NCI-H446 (cell line): ENCODE data around the gene SCGB1D4.

Experiments used
- DNase-seq, 2 experiments: peaks; one replicate each; lab custom pipeline; 2025; lab: John Stamatoyannopoulos, UW

SCGB1D4 gene

DNA sequence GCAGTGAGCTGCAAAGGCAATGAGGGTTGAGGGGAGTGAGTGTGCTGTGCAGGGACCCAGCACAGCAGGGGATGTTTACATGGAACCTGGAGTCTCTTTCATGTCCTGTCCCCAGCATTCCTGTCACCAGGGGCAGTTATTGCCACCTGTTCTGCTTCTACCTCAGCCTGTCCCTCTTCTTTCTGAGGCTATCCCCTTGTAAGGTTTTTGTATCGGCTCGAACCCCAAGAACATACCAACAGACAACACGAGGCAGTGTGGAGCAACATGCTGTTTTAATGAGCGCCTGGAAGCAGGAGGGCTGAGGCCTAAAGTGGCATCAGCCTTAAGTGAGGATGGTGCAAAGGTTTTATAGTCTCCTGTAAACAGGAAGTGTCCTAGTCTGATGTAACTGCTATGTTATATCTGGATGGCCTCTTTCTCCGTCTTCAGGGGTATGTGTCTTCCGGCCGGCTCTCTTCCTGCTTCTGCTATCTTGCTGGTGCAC is 25.0 kb downstream of the SCGB1D4 start:
- DNase-seq, result no peak

DNA sequence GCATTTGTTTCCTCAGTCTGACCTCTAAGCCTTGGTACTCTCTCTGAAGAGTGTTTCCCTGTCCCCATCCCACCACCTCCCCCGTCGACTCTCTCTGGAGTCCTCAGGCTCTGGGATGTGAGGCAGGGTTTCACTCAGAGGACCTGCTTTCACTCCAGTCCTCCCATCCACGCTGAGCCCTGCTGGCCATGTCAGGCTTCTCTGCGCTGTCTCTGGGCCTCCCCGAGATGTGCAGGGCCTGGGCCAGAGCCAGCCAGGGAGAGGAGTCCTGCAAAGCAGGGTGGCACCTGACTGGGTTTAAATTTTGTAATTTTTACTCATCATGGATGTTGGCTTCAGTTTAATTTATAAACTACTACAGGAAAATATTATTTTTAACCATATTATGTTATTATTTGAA is 25.6 kb downstream of the SCGB1D4 start:
- no peak for DNase-seq

DNA sequence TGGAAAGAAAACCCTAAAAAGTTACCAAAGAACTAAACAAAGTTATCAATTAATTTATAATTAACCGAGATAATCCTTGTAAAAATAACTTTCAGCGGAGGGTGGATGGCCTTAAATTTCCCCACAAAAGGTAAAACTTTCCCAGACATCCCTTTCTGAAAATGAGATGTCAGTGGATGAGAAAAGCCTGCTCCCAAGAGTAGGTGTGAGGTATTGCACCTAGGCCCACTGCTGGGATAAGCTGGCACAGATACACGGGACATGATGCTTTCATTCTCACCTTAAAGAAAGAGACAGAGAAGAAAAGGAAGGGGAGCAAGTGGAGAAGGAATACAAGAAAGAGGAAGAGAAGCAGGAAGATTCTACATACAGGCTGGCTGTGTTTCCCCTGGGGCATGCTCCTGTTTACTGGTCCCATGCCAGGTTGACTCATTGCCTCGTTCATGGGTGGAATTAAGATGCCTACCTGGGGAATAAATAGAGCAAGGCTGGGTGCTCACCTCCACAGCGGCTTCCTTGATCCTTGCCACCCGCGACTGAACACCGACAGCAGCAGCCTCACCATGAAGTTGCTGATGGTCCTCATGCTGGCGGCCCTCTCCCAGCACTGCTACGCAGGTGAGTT is 29.1 kb downstream of the SCGB1D4 start, which contains the start of gene SCGB2A2:
TSS of gene SCGB2A2 (plus strand) at position 505 of the 625 bp plus-strand sequence. CDS start at position 564, 59 bp downstream.
- DNase-seq, result no peak

DNA sequence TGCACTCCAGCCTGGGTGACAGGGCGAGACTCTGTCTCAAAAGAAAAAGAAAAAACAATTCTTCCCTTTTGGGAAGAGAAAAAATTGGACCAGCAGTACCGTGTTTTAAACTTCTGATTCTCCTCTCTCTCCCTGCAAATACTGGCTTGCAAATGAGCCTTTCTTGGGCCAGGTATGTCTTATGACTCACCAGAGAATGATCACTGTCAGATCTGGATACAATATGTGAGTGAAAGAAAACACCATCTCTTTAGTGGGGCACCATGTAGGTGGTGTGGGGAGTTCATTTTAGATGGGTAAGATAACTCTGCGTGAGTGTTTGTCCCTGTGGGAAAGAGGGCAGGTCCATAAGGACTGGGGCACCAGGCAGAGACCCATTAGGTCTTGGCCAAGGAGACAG is 31.3 kb downstream of the SCGB1D4 start:
- DNase-seq, result no peak

DNA sequence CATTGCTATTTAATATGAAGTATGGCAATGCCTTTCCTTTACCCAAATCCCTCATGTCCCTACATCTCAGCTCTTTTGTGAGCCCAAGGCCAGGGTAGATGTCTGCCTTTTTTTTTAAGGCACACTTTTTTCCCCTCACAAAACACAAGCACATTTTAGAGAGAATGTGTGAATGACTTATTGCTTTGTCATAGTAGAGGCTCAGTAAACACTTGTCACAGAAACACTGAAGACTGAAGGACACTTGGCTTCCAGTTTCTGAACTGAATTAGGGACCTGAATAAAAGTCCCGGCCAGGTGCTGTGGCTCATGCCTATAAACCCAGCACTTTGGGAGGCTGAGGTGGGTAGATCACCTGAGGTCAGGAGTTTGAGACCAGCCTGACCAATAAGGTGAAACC is 31.8 kb downstream of the SCGB1D4 start:
- no peak for DNase-seq

DNA sequence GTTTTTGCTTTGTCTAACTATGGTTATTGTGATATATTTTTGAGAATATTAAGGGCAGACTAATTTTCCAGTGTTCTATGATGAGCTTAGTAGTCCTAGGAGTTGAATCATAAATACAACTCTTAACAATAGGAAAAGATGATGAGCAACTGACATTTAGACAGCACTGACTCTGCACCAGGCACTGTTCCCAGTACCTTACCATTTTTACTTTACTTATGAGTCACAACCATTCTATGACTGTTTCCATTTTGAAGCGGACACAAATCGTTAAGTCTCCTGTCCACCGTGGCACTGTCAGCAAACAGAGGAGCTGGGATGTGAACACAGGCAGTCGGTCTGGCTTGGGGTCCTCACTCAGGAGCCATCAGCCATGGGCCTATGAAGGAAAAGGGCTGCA is 32.3 kb downstream of the SCGB1D4 start:
- DNase-seq, result no peak

DNA sequence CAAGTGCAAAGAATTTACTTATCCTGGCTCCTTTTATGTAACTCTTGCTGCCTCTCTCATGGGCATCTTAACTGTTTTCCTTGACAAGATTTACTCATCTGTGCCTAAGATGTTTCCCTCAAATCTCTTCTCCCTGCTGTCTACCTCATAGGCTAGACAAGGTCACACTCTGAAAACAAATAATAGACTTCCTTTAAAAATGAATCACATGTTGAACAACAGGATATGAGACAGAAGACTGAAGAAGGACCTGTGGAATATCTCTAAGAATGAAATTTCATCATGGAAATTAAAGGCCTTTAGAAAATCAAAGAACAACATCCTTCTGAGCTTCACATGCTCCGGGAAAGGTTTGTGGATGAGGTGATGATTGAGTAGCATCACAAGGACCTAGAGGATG is 34.9 kb downstream of the SCGB1D4 start:
- no peak for DNase-seq

DNA sequence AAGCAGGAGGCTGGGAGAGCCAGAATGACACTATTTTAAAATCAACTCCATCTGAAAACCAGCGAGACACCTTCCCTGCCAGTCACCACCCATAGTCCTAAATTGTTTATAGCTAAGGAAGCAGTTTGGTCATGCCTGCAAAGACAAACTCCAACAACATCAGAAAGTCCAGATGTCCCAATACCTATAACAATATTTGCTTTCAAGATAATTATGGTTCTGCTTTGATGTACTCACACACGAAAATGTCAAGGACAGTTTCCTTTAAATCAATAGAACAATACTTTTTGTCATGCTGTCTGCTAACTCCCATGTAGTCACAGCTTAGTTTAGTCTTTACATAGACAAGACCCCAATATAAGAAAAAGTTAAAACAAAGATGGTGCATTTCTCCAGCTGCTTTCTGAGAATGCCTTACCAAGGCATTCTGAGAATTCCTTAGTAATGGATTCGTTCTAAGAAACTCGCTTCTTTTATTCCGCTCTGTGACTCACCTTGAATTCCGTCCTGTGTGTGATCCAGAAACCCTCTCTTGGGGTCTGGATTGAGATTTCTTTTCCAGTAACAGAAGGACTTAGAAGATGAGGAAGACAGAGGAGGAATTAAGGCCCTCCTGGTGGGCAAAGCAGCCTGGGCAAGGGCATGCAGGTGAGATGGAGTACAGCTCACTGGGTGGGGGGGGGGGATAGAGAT is 38.5 kb downstream of the SCGB1D4 start:
- no peak for DNase-seq

DNA sequence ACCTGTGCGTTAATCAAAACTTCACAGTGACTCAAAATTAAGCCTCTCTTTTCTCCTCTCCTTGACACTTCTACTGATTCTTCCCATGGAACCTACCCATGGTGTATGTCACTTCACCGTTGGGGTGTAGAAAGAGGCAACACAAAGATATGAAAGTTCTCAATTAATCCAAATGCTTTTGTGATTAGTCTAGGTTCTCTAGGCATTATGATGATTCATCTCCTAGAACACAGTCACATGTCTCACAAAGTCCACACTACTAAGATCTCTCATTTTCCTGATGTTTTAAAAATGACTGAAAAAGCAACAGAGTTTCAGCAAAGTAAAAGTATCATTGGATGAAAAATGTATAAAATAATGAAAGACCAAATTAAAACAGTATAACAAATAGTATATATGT is 42.6 kb downstream of the SCGB1D4 start:
- DNase-seq, result no peak

DNA sequence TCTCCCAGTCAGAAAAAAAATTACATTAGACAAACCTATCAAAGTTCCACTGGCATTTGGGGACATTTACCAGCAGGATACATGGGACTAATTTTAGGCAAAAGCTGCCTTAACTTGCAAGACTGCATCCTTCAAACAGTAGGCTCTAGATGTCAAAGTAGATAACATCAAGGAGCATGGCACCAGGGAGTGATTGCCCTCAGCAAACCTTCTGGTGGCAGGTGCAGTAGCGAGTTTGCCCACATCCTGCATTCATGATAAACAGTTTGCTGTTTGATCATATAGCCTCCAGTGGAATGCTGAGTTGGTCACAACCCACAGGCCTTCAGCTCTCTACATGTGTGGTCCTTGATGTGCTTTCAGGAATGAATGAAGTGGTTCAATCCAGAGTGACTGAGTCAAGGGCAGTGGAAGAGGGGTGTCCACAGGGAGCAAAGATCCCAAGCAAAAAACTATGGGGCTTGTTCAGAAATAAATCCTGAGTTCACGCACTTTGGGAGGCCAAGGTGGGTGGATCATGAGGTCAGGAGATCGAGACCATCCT is 44.8 kb downstream of the SCGB1D4 start:
- no peak for DNase-seq

DNA sequence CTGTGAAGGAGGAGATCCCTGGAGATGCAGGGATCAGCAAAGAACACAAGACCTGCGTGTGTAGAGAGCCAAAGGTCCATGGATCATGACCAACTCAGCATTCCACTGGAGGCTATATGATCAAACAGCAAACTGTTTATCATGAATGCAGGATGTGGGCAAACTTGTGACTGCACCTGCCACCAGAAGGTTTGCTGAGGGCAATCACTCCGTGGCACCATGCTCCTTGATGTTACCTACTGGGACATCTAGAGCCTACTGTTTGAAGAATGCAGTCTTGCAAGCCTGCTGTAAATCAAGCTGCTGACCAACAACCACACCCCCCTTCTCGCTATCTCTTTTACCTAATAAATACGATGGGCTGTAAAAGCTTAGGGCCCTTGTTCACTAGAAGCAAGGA is 47.2 kb downstream of the SCGB1D4 start:
- DNase-seq, result no peak
